ENCODE data around the gene RIPPLY1. TPM values are rescaled to one million over a fixed set of nuclear protein-coding genes. Genes with fewer than 3 reads are reported as not detected.

The RIPPLY1 gene
- total RNA-seq, 1 experiment from 2014 or later = not detected

DNA sequence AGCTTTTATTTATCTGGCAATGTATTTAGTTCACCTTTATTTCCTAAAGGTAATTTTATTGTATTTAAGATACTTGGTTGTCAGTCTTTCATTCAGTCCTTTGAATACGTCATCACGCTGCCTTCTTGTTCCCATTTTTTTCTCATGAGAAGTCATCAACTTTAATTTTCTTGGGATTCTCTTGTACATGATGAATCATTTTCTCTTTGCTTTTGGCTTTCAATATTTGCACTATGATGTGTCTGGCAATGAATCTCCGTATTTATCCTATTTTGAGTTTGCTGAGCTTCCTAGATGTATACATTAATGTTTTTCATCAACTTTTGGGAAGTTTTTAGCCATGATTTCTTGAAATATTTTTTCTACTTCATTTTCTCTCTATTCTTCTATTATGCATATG lies 45.5 kb upstream of the RIPPLY1 start:
- H3K9me3 ChIP-seq = no peaks in the 10 kb centered on the region
- Mint-ChIP-seq H3K4me1 (ENCODE audit: low read depth, unreplicated experiment) (peaks cover 10% of the 10 kb centered on the region), H3K9me3 (ENCODE audit: unreplicated experiment) (no peaks in the 10 kb centered on the region), H3K36me3 (ENCODE audit: insufficient read depth, unreplicated experiment) (peaks cover 31% of the 10 kb centered on the region), H3K27ac (ENCODE audit: unreplicated experiment) (no peak overlapping the region), H3K27me3 (ENCODE audit: insufficient read depth, unreplicated experiment) (no peaks in the 10 kb centered on the region), H3K4me3 (ENCODE audit: unreplicated experiment) (no peak overlapping the region)
- no peak overlapping the region for H3K4me3 ChIP-seq (ENCODE audit: low read depth, low read length)
- TF ChIP-seq, protein P1, sequence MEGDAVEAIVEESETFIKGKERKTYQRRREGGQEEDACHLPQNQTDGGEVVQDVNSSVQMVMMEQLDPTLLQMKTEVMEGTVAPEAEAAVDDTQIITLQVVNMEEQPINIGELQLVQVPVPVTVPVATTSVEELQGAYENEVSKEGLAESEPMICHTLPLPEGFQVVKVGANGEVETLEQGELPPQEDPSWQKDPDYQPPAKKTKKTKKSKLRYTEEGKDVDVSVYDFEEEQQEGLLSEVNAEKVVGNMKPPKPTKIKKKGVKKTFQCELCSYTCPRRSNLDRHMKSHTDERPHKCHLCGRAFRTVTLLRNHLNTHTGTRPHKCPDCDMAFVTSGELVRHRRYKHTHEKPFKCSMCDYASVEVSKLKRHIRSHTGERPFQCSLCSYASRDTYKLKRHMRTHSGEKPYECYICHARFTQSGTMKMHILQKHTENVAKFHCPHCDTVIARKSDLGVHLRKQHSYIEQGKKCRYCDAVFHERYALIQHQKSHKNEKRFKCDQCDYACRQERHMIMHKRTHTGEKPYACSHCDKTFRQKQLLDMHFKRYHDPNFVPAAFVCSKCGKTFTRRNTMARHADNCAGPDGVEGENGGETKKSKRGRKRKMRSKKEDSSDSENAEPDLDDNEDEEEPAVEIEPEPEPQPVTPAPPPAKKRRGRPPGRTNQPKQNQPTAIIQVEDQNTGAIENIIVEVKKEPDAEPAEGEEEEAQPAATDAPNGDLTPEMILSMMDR (IDR thresholded peaks at IDR 0.05; ENCODE audit: insufficient read depth in 1 of 2, low read depth in 1 of 2, low read length in 1 of 2, severe bottlenecking in 1 of 2, unreplicated experiment in 1 of 2) = no peak
- POLR2A ChIA-PET = no interaction called here
- no TSS peak for BruUV-seq (replicated peaks)
- DNase-seq = no peak
- CTCF ChIA-PET = no interaction called here
- H3K4me1 ChIP-seq = peaks cover 15% of the 10 kb centered on the region
- no peaks in the 10 kb centered on the region for H3K27me3 ChIP-seq (replicated peaks; ENCODE audit: control insufficient read depth, insufficient read depth, low read length)
- no peaks in the 10 kb centered on the region; the same call in 1 of the 2 replicates for H3K36me3 ChIP-seq (ENCODE audit: control insufficient read depth, insufficient read depth, low read length)
- intact Hi-C loops (cut with micrococcal nuclease; ENCODE audit: unreplicated experiment) = no loop called here

DNA sequence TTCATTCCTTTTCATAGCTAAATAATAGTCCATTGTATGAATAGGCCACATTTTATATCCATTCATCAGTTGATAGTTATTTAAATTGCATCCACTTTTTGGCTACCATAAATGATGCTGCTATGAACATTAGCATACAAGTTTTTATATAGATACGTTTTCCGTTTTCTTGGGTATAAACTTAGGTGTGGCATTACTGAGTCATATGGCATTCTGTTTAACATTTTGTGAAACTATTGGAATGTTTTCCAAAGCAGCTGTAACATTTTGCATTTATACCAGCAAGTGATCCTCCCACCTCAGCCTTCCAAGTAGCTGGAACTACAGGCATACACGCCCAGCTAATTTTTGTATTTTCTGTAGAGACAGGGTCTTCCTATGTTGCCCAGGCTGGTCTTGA lies 43.3 kb upstream of the RIPPLY1 start:
- no peaks in the 10 kb centered on the region for H3K36me3 ChIP-seq (ENCODE audit: control insufficient read depth, insufficient read depth, low read length)
- Mint-ChIP-seq H3K36me3 (ENCODE audit: insufficient read depth, unreplicated experiment) (peaks cover 25% of the 10 kb centered on the region), H3K27ac (ENCODE audit: unreplicated experiment) (no peak overlapping the region), H3K4me3 (ENCODE audit: unreplicated experiment) (no peak overlapping the region), H3K27me3 (ENCODE audit: insufficient read depth, unreplicated experiment) (no peaks in the 10 kb centered on the region), H3K4me1 (ENCODE audit: low read depth, unreplicated experiment) (peaks cover 10% of the 10 kb centered on the region), H3K9me3 (ENCODE audit: unreplicated experiment) (no peaks in the 10 kb centered on the region)
- ChIA-PET CTCF (no interaction called here), POLR2A (no interaction called here)
- no peak overlapping the region for H3K4me3 ChIP-seq (ENCODE audit: low read depth, low read length)
- TF ChIP-seq, protein P1 (IDR thresholded peaks at IDR 0.05; ENCODE audit: insufficient read depth in 1 of 2, low read depth in 1 of 2, low read length in 1 of 2, severe bottlenecking in 1 of 2, unreplicated experiment in 1 of 2) = no peak
- DNase-seq = no peak
- no TSS peak for BruUV-seq (replicated peaks)
- H3K4me1 ChIP-seq = no peaks in the 10 kb centered on the region
- H3K9me3 ChIP-seq = no peaks in the 10 kb centered on the region
- no peaks in the 10 kb centered on the region for H3K27me3 ChIP-seq (replicated peaks; ENCODE audit: control insufficient read depth, insufficient read depth, low read length)
- intact Hi-C loops (cut with micrococcal nuclease; ENCODE audit: unreplicated experiment) = no loop called here

DNA sequence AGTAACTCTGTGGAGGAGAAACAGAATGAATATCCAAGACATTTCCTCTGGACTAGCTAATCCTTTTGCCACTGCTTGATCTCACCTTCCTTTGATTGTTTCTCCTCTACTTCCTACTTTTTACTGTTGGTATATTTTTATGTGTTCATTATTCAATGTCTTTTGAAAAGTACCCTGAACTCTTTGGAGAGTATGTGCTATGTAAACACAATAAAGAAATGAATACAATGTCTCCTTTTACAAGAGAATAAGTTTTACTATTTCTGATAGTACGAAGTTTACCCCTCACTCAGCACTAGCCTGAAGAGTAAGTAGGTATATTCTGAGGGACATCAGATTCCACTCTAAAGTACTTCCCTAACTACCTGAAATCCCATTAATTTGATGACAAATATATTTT lies 36.9 kb upstream of the RIPPLY1 start:
- no TSS peak for BruUV-seq (replicated peaks)
- peaks cover 17% of the 10 kb centered on the region for H3K36me3 Mint-ChIP-seq (ENCODE audit: insufficient read depth, unreplicated experiment)
- intact Hi-C loops (cut with micrococcal nuclease; ENCODE audit: unreplicated experiment) = no loop called here
- TF ChIP-seq, protein P1 (IDR thresholded peaks at IDR 0.05; ENCODE audit: insufficient read depth in 1 of 2, low read depth in 1 of 2, low read length in 1 of 2, severe bottlenecking in 1 of 2, unreplicated experiment in 1 of 2) = no peak
- ChIA-PET CTCF (no interaction called here), POLR2A (no interaction called here)
- no peaks in the 10 kb centered on the region for H3K9me3 Mint-ChIP-seq (ENCODE audit: unreplicated experiment)
- H3K36me3 ChIP-seq (ENCODE audit: control insufficient read depth, insufficient read depth, low read length) = peaks cover 1% of the 10 kb centered on the region; the same call in 1 of the 2 replicates
- no peaks in the 10 kb centered on the region for H3K27me3 Mint-ChIP-seq (ENCODE audit: insufficient read depth, unreplicated experiment)
- no peak overlapping the region for H3K4me3 Mint-ChIP-seq (ENCODE audit: unreplicated experiment)
- H3K4me3 ChIP-seq (ENCODE audit: low read depth, low read length) = no peak overlapping the region
- peaks cover 4% of the 10 kb centered on the region; the same call in 1 of the 2 replicates for H3K4me1 ChIP-seq
- no peaks in the 10 kb centered on the region for H3K9me3 ChIP-seq
- H3K27me3 ChIP-seq (replicated peaks; ENCODE audit: control insufficient read depth, insufficient read depth, low read length) = no peaks in the 10 kb centered on the region
- DNase-seq = no peak
- H3K27ac Mint-ChIP-seq (ENCODE audit: unreplicated experiment) = no peak overlapping the region
- no peaks in the 10 kb centered on the region for H3K4me1 Mint-ChIP-seq (ENCODE audit: low read depth, unreplicated experiment)
